Activated CD8-positive, alpha-beta T cell treated with anti-CD3 and anti-CD28 coated beads for 36 hours (primary cell): Measurements from ENCODE around the gene KCNC1. TPM values are rescaled to one million over a fixed set of nuclear protein-coding genes. Genes with fewer than 3 reads are reported as not detected.

Experiments used
- ATAC-seq: fragments of 200-7000 bp; cut with Tn5 transposase; one replicate; pipeline ENCODE4 v1.10.0; 2021; ENCODE audit warnings: mild to moderate bottlenecking, moderate library complexity
- CTCF ChIA-PET: fragments of 350-600 bp; sonication (Branson Sonifier 250); formaldehyde crosslinking; loops from one replicate; lab custom pipeline; 2021; ENCODE audit warnings: antibody characterized with exemption; lab: Charles Lee
- POLR2A ChIA-PET: fragments of 350-600 bp; sonication (Branson Sonifier 250); formaldehyde crosslinking; loops from one replicate; lab custom pipeline; 2021; ENCODE audit warnings: antibody characterized with exemption; lab: Charles Lee
- DNase-seq: peaks from one replicate; pipeline ENCODE4 v3.0.0-alpha.2; 2020
- H3K27ac Mint-ChIP-seq: one replicate; pipeline ENCODE4 v1.8.0; 2021; ENCODE audit warnings: mild to moderate bottlenecking, mixed read lengths
- H3K27me3 Mint-ChIP-seq: one replicate; pipeline ENCODE4 v1.8.0; 2021; ENCODE audit warnings: mixed read lengths
- H3K36me3 Mint-ChIP-seq: one replicate; pipeline ENCODE4 v1.8.0; 2021; ENCODE audit warnings: low read depth, mixed read lengths
- H3K4me1 Mint-ChIP-seq: one replicate; pipeline ENCODE4 v1.8.0; 2021; ENCODE audit warnings: low read depth, mixed read lengths
- H3K4me3 Mint-ChIP-seq: one replicate; pipeline ENCODE4 v1.8.0; 2021; ENCODE audit warnings: mild to moderate bottlenecking, moderate library complexity, mixed read lengths
- H3K9me3 Mint-ChIP-seq: one replicate; pipeline ENCODE4 v1.8.0; 2021; ENCODE audit warnings: mixed read lengths
- intact Hi-C: fragments of 100-400 bp; cut with micrococcal nuclease; formaldehyde crosslinking; loops from one replicate; pipeline ENCODE4 v1.10.0; 2022
- total RNA-seq, 2 experiments: library from RNA; stranded (reverse); gene quantifications; one replicate each; pipeline ENCODE4 v1.2.3, GENCODE V29; 2021
- TF ChIP-seq, protein P1 (sequence below): fragments of 200-600 bp; IDR thresholded peaks from one replicate; pipeline ENCODE4 v1.8.0; 2022; ENCODE audit warnings: antibody characterized with exemption, mild to moderate bottlenecking

Gene KCNC1
- total RNA-seq, 2 experiments from 2014 or later = not detected

DNA sequence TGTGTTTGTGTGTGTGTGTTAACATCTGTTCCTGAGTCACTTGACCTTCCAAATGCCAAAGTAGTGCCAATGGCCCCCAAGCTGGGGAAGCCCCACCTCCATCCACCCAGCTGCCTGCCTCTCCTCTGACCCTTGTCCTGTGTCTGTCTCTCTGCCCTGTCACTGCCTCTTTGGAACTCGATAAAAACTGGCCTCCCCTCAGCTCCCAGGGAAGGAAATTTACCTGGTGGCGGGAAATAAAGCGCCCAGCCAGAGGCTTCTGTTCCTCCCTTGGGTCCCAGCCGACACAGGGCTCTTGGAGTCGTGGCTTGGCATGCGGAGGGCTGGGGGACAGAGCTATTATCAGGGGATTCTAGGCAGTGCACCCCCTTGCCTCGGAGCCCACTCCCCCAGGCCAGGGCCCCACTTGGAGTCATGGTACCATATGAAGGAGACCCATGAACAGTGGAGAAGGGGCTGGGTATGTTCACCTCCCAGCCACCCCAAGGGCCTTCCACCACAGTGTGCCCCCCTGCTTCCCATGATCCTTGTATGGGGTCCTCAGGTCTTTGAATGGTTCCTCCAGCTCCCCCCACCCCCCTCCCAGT lies 6.2 kb downstream of the KCNC1 start:
- ChIA-PET POLR2A (no interaction called here), CTCF (interaction anchor here (2.3 to 4.1 kb wide), 2 partner anchors 10 to 238 kb away, joined by 6 to 29 read pairs; no protein-coding TSS in a partner anchor)
- ATAC-seq = no peak
- intact Hi-C loops = no loop called here
- DNase-seq = no peak
- no peaks in the 10 kb centered on the region for H3K9me3 Mint-ChIP-seq
- H3K27me3 Mint-ChIP-seq = peaks cover 23% of the 10 kb centered on the region
- H3K36me3 Mint-ChIP-seq = no peaks in the 10 kb centered on the region
- TF ChIP-seq, protein P1, sequence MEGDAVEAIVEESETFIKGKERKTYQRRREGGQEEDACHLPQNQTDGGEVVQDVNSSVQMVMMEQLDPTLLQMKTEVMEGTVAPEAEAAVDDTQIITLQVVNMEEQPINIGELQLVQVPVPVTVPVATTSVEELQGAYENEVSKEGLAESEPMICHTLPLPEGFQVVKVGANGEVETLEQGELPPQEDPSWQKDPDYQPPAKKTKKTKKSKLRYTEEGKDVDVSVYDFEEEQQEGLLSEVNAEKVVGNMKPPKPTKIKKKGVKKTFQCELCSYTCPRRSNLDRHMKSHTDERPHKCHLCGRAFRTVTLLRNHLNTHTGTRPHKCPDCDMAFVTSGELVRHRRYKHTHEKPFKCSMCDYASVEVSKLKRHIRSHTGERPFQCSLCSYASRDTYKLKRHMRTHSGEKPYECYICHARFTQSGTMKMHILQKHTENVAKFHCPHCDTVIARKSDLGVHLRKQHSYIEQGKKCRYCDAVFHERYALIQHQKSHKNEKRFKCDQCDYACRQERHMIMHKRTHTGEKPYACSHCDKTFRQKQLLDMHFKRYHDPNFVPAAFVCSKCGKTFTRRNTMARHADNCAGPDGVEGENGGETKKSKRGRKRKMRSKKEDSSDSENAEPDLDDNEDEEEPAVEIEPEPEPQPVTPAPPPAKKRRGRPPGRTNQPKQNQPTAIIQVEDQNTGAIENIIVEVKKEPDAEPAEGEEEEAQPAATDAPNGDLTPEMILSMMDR = no peak
- H3K4me3 Mint-ChIP-seq = no peak overlapping the region
- no peaks in the 10 kb centered on the region for H3K4me1 Mint-ChIP-seq
- H3K27ac Mint-ChIP-seq = no peak overlapping the region

DNA sequence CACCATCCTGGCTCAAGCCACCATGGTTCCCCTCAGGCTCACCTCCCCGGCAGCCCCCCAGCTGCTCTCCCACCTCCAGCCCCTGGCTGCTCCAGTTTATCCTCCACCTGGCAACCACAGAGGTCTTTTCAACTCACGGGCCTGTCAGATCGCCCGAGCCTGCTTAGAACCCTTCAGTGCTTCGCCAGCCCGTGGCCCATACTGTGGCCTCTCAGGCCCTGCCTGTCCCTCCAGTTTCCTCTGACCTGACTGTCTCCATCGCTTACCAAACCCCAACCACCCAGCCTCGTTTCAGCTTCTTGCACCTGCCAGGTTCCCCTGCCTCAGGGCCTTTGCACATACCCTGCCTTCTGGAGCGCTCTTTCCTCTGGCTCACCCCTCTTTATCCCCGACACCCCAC lies 6.9 kb downstream of the KCNC1 start:
- H3K4me1 Mint-ChIP-seq = no peaks in the 10 kb centered on the region
- H3K27ac Mint-ChIP-seq = no peak overlapping the region
- POLR2A ChIA-PET = no interaction called here
- no peak for ATAC-seq
- H3K4me3 Mint-ChIP-seq = no peak overlapping the region
- no peaks in the 10 kb centered on the region for H3K36me3 Mint-ChIP-seq
- CTCF ChIA-PET = interaction anchor here (2.3 to 4.1 kb wide), 2 partner anchors 11 to 237 kb away, joined by 6 to 29 read pairs; no protein-coding TSS in a partner anchor
- H3K27me3 Mint-ChIP-seq = peaks cover 23% of the 10 kb centered on the region
- TF ChIP-seq, protein P1 = no peak
- DNase-seq = no peak
- no peaks in the 10 kb centered on the region for H3K9me3 Mint-ChIP-seq
- intact Hi-C loops = no loop called here

DNA sequence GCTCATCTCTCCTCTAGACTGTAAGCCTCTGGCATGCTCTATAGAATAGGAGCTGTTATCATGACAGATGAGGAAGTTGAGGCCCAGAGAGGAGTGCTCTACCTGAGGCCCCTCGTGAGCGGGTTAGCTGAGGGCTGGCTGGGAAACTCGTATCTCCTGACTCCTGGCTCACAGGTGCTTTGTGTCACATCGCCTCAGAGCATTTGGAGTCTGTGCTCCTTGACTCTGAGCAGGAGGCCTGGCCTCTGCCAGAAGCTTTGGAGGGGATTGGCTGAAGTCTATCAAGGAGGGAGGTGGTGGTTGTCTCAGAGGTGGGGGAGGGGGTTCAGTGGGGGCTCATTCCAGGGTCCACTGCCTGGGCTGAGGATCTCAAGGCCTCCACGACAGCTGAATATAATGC lies 7.4 kb downstream of the KCNC1 start:
- H3K4me1 Mint-ChIP-seq = no peaks in the 10 kb centered on the region
- ATAC-seq (no peak), DNase-seq (no peak)
- H3K27me3 Mint-ChIP-seq = peaks cover 17% of the 10 kb centered on the region
- ChIA-PET CTCF (interaction anchor here (2.3 to 4.1 kb wide), 2 partner anchors 12 to 237 kb away, joined by 6 to 29 read pairs; no protein-coding TSS in a partner anchor), POLR2A (no interaction called here)
- TF ChIP-seq, protein P1 = no peak
- H3K27ac Mint-ChIP-seq = no peak overlapping the region
- H3K9me3 Mint-ChIP-seq = no peaks in the 10 kb centered on the region
- H3K4me3 Mint-ChIP-seq = no peak overlapping the region
- no peaks in the 10 kb centered on the region for H3K36me3 Mint-ChIP-seq
- intact Hi-C loops = no loop called here

- Mint-ChIP-seq H3K27ac (no peak overlapping the region), H3K27me3 (peaks cover 12% of the 10 kb centered on the region), H3K36me3 (no peaks in the 10 kb centered on the region), H3K4me3 (no peak overlapping the region), H3K9me3 (no peaks in the 10 kb centered on the region), H3K4me1 (no peaks in the 10 kb centered on the region)
- intact Hi-C loops = no loop called here
- ChIA-PET CTCF (interaction anchor here (4.1 kb wide), 1 partner anchor 13 kb away, joined by 29 read pairs; no protein-coding TSS in a partner anchor), POLR2A (interaction anchor here (0.6 kb wide), 1 partner anchor 222 kb away, joined by 3 read pairs; no protein-coding TSS in a partner anchor)
- no peak for ATAC-seq
- TF ChIP-seq, protein P1 = no peak
- no peak for DNase-seq
These were observed 8.6 kb downstream of the KCNC1 start for GRCh38 chr11:17743026-17743807.

DNA sequence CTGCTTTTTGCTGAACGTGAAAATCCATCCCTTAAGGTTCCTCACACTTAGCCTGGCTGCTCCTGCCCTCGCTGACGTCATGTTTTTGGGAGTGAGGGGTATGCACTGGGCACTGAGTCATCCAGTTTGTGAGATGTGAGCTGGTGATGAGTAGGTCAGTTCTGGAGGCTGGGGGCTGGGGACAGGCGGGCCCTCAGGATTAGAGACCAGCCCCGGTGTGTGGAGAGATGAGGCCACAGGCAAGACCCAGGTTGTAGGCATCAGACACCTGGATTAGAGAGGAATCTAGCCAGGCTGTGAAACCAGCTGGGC lies 9.2 kb downstream of the KCNC1 start:
- H3K27ac Mint-ChIP-seq = no peak overlapping the region
- H3K4me1 Mint-ChIP-seq = no peaks in the 10 kb centered on the region
- ChIA-PET CTCF (no interaction called here), POLR2A (no interaction called here)
- intact Hi-C loops = no loop called here
- DNase-seq (no peak), ATAC-seq (no peak)
- no peak overlapping the region for H3K4me3 Mint-ChIP-seq
- TF ChIP-seq, protein P1 = no peak
- no peaks in the 10 kb centered on the region for H3K36me3 Mint-ChIP-seq
- no peaks in the 10 kb centered on the region for H3K9me3 Mint-ChIP-seq
- peaks cover 12% of the 10 kb centered on the region for H3K27me3 Mint-ChIP-seq
